Testis (tissue), 3 donors: ENCODE results near the gene RABAC1. TPM values are rescaled to one million over a fixed set of nuclear protein-coding genes. Genes with fewer than 3 reads are reported as not detected.

Experiments used
- DNase-seq: peaks from one replicate; pipeline ENCODE4 v3.0.0-alpha.2; 2019
- H3K27ac ChIP-seq, 2 donors: fragments of 200-600 bp; sonication (generic); one replicate each; pipeline ENCODE4 v1.5.1; 2019
- H3K27me3 ChIP-seq: fragments of 200-600 bp; sonication (generic); one replicate; pipeline ENCODE4 v1.5.1; 2019
- H3K36me3 ChIP-seq: fragments of 200-600 bp; sonication (generic); one replicate; pipeline ENCODE4 v1.5.1; 2017; ENCODE audit warnings: low read depth; ENCODE audit errors: missing control alignments
- H3K4me1 ChIP-seq: fragments of 200-600 bp; sonication (generic); one replicate; pipeline ENCODE4 v1.5.1; 2019
- H3K4me3 ChIP-seq, 2 donors: fragments of 200-600 bp; sonication (generic); one replicate each; pipeline ENCODE4 v1.5.1; 2017 to 2019
- H3K9me3 ChIP-seq: fragments of 200-600 bp; sonication (generic); one replicate; pipeline ENCODE4 v1.5.1; 2017
- CTCF ChIP-seq, 3 experiments: fragments of 450-650 bp in 2 of 3; fragments of 200-600 bp in 1 of 3; sonication (generic) in 1 of 3; IDR thresholded peaks; one replicate each; pipeline ENCODE4 v1.5.1; 2016 to 2019; ENCODE audit warnings: antibody characterized with exemption in 3 of 3, mild to moderate bottlenecking in 2 of 3, moderate library complexity in 1 of 3
- POLR2A ChIP-seq: fragments of 450-650 bp; IDR thresholded peaks from one replicate; pipeline ENCODE4 v1.6.1; 2017; ENCODE audit warnings: antibody characterized with exemption, mild to moderate bottlenecking, moderate library complexity
- WGBS, 2 donors: methylation state at CpG; one replicate each; pipeline ENCODE4 v1.1.5; 2018; 5-methylcytosine and 5-hydroxymethylcytosine counted together
- intact Hi-C: fragments of 100-400 bp; cut with DNase I; formaldehyde crosslinking; loops from one replicate; pipeline ENCODE4 v1.15.1; 2023; ENCODE audit warnings: low total_unique reads
- polyA plus RNA-seq: library from polyadenylated mRNA; stranded (reverse); fragments of 350-450 nt; fragmentation: Illumina TruSeq; extraction: RNeasy Lipid Tissue Mini Kit (QIAGEN cat#74804); gene quantifications from one replicate; pipeline ENCODE4 v1.2.3, GENCODE V29; 2014; ENCODE audit warnings: low read depth, low replicate concordance; ENCODE audit not compliant: insufficient read depth
- total RNA-seq, 2 donors: library from RNA; depleted of rRNA; stranded (reverse); fragments of >200 nt; gene quantifications; one replicate each; pipeline ENCODE4 v1.2.3, GENCODE V29; 2016

RABAC1 gene
- total and polyA plus RNA-seq, 3 donors from 2014 or later, result 143 to 196 (median 182) TPM

GRCh38 chr19:41925208-41926003 lies 33.7 kb downstream of the RABAC1 start:
- intact Hi-C loops, result no loop called here
- Histone ChIP-seq H3K27ac (no peak overlapping the region), H3K4me3 (no peak overlapping the region), H3K4me1 (peaks cover 12% of the 10 kb centered on the region), H3K27me3 (peaks cover 4% of the 10 kb centered on the region), H3K9me3 (no peaks in the 10 kb centered on the region), H3K36me3 (no peaks in the 10 kb centered on the region)
- no peak for TF ChIP-seq POLR2A
- no peak for DNase-seq
- 72 to 73% methylated on average over 7 of the region's 7 CpGs for WGBS, 2 donors

DNA sequence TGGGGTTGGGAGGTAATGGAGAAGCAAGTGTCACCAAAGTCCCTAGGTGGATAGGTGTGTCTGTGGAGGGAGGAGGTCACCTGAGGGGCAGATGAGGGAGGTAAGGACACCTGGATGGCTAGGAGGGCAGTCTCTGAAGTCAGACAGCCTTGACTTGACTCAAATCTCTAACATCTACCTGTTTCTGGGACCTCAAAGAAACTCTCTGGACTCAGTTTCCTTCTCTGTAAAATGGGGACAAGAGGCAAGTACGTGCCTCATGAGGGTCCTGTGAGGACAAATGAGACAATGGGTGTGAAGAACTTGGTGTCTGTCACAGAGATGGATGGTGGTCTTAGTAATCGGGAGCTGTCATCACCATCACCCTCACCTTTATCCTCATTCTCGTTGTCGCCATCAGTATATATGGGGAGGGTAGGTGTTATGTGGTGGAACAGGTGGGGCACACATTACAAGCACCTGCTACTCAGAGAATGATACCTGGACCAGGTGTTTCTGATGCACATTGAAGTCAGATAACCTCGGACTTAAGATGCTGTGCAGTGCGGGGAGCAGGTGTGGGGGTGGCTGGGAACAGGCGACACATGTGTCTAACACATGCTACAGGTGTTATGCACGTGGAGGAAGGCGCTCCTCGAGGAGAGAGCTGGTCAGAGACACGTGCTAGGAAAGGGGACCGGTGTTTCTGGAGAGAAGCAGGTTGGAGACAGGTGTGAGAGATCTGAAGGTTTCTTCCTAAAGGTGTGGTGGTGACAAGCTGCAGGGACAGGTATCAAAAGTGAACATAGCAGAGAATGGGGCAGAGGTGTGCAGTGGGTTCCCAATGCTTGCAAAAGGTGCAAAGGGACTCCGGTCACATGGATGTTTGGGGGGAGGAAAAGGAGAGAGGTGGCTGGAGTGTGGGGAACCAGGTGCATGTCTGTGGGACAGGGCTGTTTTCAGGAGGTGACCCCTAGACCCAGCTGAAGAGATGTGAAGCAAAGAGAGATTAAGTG lies 34.7 kb downstream of the RABAC1 start:
- peaks cover 12% of the 10 kb centered on the region for H3K4me1 ChIP-seq
- DNase-seq, result no peak
- H3K36me3 ChIP-seq, result no peaks in the 10 kb centered on the region
- TF ChIP-seq CTCF (IDR thresholded peaks at IDR 0.05) (no peak), POLR2A (no peak)
- H3K4me3 ChIP-seq, result no peak overlapping the region
- 69 to 70% methylated on average over 13 of the region's 13 CpGs for WGBS, 2 donors
- intact Hi-C loops, result no loop called here
- no peak overlapping the region for H3K27ac ChIP-seq
- no peaks in the 10 kb centered on the region for H3K9me3 ChIP-seq
- peaks cover 4% of the 10 kb centered on the region for H3K27me3 ChIP-seq

DNA sequence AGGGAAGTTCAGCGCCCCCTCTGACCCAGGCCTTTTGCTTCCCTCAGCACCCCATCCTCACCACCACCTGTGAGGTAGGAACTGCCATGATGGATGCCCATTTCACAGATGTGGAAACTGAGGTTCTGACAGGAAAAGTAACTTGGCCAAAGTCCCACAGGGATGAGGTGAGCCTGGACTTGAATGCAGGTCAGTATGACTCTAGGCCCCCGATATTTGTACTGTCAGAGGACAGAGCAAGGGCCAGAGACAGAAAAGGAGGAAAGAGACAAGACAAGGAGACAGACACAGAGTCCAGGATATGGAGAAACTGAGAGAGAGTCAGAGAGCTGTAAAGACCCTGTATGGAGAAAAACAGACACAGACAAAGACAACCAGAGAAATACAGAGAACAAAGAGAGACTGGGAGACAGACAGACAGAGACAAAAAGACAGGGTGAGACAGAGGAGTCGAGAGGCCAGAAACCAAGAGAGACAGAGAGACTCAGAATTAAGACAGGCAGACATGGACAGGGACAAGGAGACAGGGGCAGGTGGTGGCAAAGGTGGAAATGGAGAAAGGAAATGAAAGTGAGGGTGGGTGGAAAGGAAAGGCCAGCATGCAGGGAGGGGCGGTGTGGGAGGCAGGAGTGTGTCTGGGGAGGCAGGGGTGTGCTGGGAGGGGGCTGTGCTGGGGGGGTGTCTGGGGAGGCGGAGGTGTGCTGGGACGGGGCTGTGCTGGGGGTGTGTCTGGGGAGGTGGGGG lies 35.9 kb downstream of the RABAC1 start:
- intact Hi-C loops, result no loop called here
- Histone ChIP-seq H3K4me1 (peaks cover 5% of the 10 kb centered on the region), H3K4me3 (no peak overlapping the region), H3K27me3 (peaks cover 4% of the 10 kb centered on the region), H3K36me3 (no peaks in the 10 kb centered on the region), H3K9me3 (no peaks in the 10 kb centered on the region), H3K27ac (no peak overlapping the region)
- DNase-seq, result no peak
- TF ChIP-seq CTCF (IDR thresholded peaks at IDR 0.05), result no peak
- TF ChIP-seq POLR2A, result no peak
- WGBS, 2 donors, result 42 to 57% methylated on average over 4 of the region's 6 CpGs

- no peak overlapping the region for H3K4me3 ChIP-seq
- no peak for DNase-seq
- no peaks in the 10 kb centered on the region for H3K9me3 ChIP-seq
- intact Hi-C loops, result no loop called here
- H3K27me3 ChIP-seq, result no peaks in the 10 kb centered on the region
- no peaks in the 10 kb centered on the region for H3K4me1 ChIP-seq
- TF ChIP-seq POLR2A (no peak), CTCF (IDR thresholded peaks at IDR 0.05) (no peak)
- 34 to 44% methylated on average over 11 to 18 of the region's 18 CpGs for WGBS, 2 donors
- no peak overlapping the region for H3K27ac ChIP-seq
- H3K36me3 ChIP-seq, result no peaks in the 10 kb centered on the region
Observed at GRCh38 chr19:41922585-41922984, 36.5 kb downstream of the RABAC1 start.
